ENCODE measurements around the gene OR10G7.

GRCh38 chr11:124052966-124053365, 11.8 kb upstream of the OR10G7 start:
- no peak for TF ChIP-seq CTCF (IDR thresholded peaks at IDR 0.05)
- TF ChIP-seq REST (IDR thresholded peaks at IDR 0.05; ENCODE audit: insufficient read depth in 1 of 2, low read depth in 2 of 2, low read length in 1 of 2) = no peak
- no peak for TF ChIP-seq TCF7L2 (IDR thresholded peaks at IDR 0.05; ENCODE audit: low read depth, low read length)
- TF ChIP-seq POLR2AphosphoS5 (IDR thresholded peaks at IDR 0.05; ENCODE audit: low read depth, low read length) = no peak
- TF ChIP-seq SIN3A (IDR thresholded peaks at IDR 0.05; ENCODE audit: borderline replicate concordance, insufficient read depth, low read depth, low read length) = no peak

Data from Panc1 (cell line).